Measurements from ENCODE around the gene CHD9.

GRCh38 chr16:53175118-53175517 lies 120.3 kb downstream of the CHD9 start:
- TF ChIP-seq CTCF (conservative IDR thresholded peaks at IDR 0.05): no peak
- no peak for TF ChIP-seq EZH2 (IDR thresholded peaks at IDR 0.05; ENCODE audit: low read depth)

Data from PC-9 (cell line).